Measurements from ENCODE around the gene CXCR1.

DNA sequence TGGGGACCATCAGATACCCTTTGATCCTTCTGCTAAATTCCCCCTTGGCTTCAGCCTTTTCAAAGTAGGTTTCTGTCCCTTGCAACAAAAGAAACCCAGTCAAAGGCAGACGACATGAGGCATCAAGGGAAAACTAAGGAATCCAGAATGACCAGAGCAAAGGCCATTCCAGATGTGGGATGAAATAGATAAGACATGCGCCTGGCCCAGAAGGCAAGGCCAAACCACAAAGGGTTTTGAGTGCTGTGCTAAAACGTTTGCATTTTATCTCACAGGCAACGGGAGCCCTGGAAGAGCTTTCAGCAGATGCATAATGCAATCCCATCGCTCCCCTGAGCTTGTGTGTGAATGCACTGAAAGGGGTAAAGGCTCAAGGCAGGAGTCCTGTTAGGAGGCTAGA lies 17.7 kb downstream of the CXCR1 start:
- TF ChIP-seq, protein P1, sequence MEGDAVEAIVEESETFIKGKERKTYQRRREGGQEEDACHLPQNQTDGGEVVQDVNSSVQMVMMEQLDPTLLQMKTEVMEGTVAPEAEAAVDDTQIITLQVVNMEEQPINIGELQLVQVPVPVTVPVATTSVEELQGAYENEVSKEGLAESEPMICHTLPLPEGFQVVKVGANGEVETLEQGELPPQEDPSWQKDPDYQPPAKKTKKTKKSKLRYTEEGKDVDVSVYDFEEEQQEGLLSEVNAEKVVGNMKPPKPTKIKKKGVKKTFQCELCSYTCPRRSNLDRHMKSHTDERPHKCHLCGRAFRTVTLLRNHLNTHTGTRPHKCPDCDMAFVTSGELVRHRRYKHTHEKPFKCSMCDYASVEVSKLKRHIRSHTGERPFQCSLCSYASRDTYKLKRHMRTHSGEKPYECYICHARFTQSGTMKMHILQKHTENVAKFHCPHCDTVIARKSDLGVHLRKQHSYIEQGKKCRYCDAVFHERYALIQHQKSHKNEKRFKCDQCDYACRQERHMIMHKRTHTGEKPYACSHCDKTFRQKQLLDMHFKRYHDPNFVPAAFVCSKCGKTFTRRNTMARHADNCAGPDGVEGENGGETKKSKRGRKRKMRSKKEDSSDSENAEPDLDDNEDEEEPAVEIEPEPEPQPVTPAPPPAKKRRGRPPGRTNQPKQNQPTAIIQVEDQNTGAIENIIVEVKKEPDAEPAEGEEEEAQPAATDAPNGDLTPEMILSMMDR (conservative IDR thresholded peaks at IDR 0.05), result no peak
- TF ChIP-seq ZFX (IDR thresholded peaks at IDR 0.05), result no peak

Data from C4-2B (cell line).